H1 (cell line): Measurements from ENCODE around the gene SNAPC2. TPM values are rescaled to one million over a fixed set of nuclear protein-coding genes. Genes with fewer than 3 reads are reported as not detected.

ENCODE experiments used
- KDM1A ChIP-seq: fragments of 200-600, 300-600 bp; sonication (generic); IDR thresholded peaks from 2 replicates; pipeline ENCODE4 v1.7.1; 2016; ENCODE audit warnings: mild to moderate bottlenecking, low read length, borderline replicate concordance
- polyA plus RNA-seq, 7 experiments: library from polyadenylated mRNA; depleted of rRNA in 3 of 7; stranded (reverse) in 5 of 7; unstranded in 2 of 7; fragments of >200 nt in 5 of 7; fragments of 200-250 nt in 2 of 7; gene quantifications; 1 replicate in 5 of 7; 2 replicates in 1 of 7; 4 replicates in 1 of 7; pipeline versions ENCODE4 v1.2.1 to v1.2.3, GENCODE V29; 2011 to 2013; ENCODE audit warnings: missing spikeins in 2 of 7, mixed read lengths in 2 of 7
- total RNA-seq: library from RNA; stranded (reverse); fragmentation: NEBNext Ultra II Directional; extraction: Animal tissue kit (Norgen Biotek cat#: 25700); gene quantifications from 2 replicates; pipeline ENCODE4 v1.2.1, GENCODE V29; 2021
- TF ChIP-seq, protein P1 (sequence below): fragments of 300-600 bp; sonication (generic); IDR thresholded peaks from 2 replicates; pipeline ENCODE4 v1.7.1; 2012; ENCODE audit warnings: low read length, moderate library complexity, mild to moderate bottlenecking, inconsistent platforms; ENCODE audit not compliant: insufficient replicate concordance

Gene SNAPC2
- total and polyA plus RNA-seq, 2 of the 8 experiments (the other 6 are each of a cell fraction or from before 2014, with no cell fraction given), result 18.2 to 20.3 TPM

DNA sequence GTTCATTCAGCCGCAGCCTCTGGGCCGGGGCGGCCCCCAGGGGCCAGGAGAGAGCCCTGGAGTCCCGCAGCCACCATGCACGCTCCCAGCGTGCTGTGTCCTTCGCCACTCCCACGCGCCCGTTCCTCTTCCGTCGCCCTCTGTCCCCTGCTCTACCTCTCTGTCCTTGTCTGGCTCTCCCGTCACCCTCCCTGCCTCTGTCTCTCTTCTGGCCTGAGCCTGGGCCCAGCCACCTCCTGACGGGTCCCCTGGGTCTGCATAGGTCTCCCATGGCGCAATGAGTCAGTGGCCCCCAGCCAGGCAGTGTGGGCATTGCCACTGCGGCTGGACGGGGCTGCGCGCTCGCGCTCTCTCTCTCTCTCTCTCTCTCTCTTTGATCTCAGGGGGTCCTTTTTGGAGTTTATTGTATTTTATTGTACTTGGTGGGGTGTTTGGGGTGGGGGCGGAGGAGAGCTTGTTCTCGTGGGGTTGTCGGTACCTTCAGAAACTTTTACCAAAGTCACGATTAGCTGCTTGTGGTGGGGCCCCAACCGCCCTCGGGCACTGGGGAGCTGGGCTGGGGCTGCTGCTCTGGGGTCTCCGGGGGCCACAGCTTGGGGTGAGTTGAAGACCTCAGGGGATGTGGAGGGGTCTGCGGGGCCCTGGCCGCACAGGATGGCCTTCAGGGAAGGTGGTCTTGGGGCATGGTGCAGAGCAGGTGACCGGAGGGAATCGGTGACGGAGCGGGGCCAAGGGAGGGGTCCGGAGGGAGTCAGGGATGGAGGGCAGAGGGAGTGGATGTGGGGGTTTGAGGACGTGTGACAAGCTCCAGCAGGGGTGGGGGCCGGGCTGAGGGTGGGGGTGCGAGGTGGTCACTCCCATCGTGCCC, 7.2 kb upstream of the SNAPC2 start (continued):
- TF ChIP-seq, protein P1, sequence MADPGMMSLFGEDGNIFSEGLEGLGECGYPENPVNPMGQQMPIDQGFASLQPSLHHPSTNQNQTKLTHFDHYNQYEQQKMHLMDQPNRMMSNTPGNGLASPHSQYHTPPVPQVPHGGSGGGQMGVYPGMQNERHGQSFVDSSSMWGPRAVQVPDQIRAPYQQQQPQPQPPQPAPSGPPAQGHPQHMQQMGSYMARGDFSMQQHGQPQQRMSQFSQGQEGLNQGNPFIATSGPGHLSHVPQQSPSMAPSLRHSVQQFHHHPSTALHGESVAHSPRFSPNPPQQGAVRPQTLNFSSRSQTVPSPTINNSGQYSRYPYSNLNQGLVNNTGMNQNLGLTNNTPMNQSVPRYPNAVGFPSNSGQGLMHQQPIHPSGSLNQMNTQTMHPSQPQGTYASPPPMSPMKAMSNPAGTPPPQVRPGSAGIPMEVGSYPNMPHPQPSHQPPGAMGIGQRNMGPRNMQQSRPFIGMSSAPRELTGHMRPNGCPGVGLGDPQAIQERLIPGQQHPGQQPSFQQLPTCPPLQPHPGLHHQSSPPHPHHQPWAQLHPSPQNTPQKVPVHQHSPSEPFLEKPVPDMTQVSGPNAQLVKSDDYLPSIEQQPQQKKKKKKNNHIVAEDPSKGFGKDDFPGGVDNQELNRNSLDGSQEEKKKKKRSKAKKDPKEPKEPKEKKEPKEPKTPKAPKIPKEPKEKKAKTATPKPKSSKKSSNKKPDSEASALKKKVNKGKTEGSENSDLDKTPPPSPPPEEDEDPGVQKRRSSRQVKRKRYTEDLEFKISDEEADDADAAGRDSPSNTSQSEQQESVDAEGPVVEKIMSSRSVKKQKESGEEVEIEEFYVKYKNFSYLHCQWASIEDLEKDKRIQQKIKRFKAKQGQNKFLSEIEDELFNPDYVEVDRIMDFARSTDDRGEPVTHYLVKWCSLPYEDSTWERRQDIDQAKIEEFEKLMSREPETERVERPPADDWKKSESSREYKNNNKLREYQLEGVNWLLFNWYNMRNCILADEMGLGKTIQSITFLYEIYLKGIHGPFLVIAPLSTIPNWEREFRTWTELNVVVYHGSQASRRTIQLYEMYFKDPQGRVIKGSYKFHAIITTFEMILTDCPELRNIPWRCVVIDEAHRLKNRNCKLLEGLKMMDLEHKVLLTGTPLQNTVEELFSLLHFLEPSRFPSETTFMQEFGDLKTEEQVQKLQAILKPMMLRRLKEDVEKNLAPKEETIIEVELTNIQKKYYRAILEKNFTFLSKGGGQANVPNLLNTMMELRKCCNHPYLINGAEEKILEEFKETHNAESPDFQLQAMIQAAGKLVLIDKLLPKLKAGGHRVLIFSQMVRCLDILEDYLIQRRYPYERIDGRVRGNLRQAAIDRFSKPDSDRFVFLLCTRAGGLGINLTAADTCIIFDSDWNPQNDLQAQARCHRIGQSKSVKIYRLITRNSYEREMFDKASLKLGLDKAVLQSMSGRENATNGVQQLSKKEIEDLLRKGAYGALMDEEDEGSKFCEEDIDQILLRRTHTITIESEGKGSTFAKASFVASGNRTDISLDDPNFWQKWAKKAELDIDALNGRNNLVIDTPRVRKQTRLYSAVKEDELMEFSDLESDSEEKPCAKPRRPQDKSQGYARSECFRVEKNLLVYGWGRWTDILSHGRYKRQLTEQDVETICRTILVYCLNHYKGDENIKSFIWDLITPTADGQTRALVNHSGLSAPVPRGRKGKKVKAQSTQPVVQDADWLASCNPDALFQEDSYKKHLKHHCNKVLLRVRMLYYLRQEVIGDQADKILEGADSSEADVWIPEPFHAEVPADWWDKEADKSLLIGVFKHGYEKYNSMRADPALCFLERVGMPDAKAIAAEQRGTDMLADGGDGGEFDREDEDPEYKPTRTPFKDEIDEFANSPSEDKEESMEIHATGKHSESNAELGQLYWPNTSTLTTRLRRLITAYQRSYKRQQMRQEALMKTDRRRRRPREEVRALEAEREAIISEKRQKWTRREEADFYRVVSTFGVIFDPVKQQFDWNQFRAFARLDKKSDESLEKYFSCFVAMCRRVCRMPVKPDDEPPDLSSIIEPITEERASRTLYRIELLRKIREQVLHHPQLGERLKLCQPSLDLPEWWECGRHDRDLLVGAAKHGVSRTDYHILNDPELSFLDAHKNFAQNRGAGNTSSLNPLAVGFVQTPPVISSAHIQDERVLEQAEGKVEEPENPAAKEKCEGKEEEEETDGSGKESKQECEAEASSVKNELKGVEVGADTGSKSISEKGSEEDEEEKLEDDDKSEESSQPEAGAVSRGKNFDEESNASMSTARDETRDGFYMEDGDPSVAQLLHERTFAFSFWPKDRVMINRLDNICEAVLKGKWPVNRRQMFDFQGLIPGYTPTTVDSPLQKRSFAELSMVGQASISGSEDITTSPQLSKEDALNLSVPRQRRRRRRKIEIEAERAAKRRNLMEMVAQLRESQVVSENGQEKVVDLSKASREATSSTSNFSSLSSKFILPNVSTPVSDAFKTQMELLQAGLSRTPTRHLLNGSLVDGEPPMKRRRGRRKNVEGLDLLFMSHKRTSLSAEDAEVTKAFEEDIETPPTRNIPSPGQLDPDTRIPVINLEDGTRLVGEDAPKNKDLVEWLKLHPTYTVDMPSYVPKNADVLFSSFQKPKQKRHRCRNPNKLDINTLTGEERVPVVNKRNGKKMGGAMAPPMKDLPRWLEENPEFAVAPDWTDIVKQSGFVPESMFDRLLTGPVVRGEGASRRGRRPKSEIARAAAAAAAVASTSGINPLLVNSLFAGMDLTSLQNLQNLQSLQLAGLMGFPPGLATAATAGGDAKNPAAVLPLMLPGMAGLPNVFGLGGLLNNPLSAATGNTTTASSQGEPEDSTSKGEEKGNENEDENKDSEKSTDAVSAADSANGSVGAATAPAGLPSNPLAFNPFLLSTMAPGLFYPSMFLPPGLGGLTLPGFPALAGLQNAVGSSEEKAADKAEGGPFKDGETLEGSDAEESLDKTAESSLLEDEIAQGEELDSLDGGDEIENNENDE, result no peak
- TF ChIP-seq KDM1A, result no peak
